ENCODE results near the gene TMEM221.

TMEM221 gene

DNA sequence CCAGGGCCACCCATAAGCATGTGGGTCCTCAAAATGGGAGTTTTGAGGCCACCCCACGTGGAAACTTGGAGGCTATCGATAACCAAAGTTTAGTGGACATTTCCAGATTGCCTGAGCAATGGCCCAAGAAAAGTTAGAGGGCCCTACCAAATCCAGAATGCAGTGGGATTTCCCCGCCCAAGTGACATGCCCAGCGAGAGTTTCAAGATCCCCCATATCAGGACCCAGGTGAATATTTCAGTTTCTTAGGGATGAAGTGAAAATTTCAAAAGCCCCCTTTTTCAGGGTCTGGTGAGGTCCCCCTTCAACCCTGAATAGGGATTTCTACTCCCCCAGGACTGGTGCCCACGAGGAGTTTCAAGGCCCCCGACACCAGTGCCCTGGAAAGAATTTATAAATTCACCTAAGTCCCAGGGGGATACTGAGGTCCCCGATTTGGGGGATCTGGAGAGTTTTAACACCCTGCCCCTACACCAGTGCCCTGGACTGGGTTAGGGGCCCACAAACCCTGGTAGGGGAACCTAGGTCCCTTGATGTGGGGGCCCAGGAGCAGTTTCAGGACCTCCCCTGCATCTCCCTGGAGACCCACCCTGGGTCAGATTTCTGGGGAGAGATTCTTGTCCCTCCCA, 43.7 kb downstream of the TMEM221 start:
- H3K4me2 ChIP-seq (ENCODE audit: low read depth, low read length, poor library complexity, severe bottlenecking): peak overlapping the region; percentile 86
- no peaks in the 10 kb centered on the region for H3K9me2 ChIP-seq (replicated peaks; ENCODE audit: low read depth, low read length)
- H3F3A ChIP-seq (ENCODE audit: low read depth): no peaks in the 10 kb centered on the region
- H4K20me1 ChIP-seq (ENCODE audit: insufficient read depth, low read length, poor library complexity, severe bottlenecking): peaks cover 22% of the 10 kb centered on the region
- peaks cover 6% of the 10 kb centered on the region; the same call in 1 of the 2 replicates for H3K36me3 ChIP-seq (ENCODE audit: insufficient read depth, low read length)
- peak overlapping the region; percentile 75 for H3K4me3 ChIP-seq (ENCODE audit: low read length, poor library complexity, severe bottlenecking)
- peaks cover 23% of the 10 kb centered on the region for H3K4me1 ChIP-seq (ENCODE audit: insufficient read depth, low read length, poor library complexity, severe bottlenecking)
- TF ChIP-seq, protein P1, sequence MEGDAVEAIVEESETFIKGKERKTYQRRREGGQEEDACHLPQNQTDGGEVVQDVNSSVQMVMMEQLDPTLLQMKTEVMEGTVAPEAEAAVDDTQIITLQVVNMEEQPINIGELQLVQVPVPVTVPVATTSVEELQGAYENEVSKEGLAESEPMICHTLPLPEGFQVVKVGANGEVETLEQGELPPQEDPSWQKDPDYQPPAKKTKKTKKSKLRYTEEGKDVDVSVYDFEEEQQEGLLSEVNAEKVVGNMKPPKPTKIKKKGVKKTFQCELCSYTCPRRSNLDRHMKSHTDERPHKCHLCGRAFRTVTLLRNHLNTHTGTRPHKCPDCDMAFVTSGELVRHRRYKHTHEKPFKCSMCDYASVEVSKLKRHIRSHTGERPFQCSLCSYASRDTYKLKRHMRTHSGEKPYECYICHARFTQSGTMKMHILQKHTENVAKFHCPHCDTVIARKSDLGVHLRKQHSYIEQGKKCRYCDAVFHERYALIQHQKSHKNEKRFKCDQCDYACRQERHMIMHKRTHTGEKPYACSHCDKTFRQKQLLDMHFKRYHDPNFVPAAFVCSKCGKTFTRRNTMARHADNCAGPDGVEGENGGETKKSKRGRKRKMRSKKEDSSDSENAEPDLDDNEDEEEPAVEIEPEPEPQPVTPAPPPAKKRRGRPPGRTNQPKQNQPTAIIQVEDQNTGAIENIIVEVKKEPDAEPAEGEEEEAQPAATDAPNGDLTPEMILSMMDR (conservative IDR thresholded peaks at IDR 0.05; ENCODE audit: low read length): no peak
- no peak for TF ChIP-seq EZH2phosphoT487 (IDR thresholded peaks at IDR 0.05; ENCODE audit: borderline replicate concordance)
- H3K9me3 ChIP-seq (ENCODE audit: insufficient read depth, low read depth, low read length): no peaks in the 10 kb centered on the region
- H3K9ac ChIP-seq (ENCODE audit: low read depth, low read length, poor library complexity, severe bottlenecking): peak overlapping the region; percentile 82
- H2AFZ ChIP-seq (ENCODE audit: low read length): no peak overlapping the region
- no peaks in the 10 kb centered on the region for H3K27me3 ChIP-seq (ENCODE audit: insufficient read depth, low read length, poor library complexity, severe bottlenecking)
- peaks cover 59% of the 10 kb centered on the region for H3K79me2 ChIP-seq (ENCODE audit: insufficient read depth, low read length)

DNA sequence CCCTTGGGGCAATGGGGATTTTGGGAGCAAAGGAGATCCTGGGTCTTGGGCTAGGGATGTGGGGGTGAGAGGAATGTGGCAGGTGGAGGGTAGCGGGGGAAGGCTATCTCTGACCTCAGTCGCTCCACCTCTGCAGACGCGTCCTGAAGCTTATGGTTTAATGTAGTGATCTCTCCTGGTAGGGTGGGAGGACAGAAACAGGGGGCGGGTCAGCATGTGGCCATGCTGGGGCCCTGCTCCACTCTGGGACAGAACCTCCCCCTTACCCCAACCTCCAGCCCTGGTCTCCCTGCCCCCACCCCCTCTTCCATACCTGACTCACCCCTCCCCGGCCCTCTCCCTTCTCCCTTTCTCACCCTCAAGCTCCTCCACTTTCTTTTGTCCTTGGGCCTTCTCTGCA, 44.5 kb downstream of the TMEM221 start:
- no peaks in the 10 kb centered on the region for H3K27me3 ChIP-seq (ENCODE audit: insufficient read depth, low read length, poor library complexity, severe bottlenecking)
- TF ChIP-seq, protein P1 (conservative IDR thresholded peaks at IDR 0.05; ENCODE audit: low read length): no peak
- TF ChIP-seq EZH2phosphoT487 (IDR thresholded peaks at IDR 0.05; ENCODE audit: borderline replicate concordance): no peak
- H3K36me3 ChIP-seq (ENCODE audit: insufficient read depth, low read length): peaks cover 6% of the 10 kb centered on the region; the same call in 1 of the 2 replicates
- no peaks in the 10 kb centered on the region for H3K9me2 ChIP-seq (replicated peaks; ENCODE audit: low read depth, low read length)
- H3K4me1 ChIP-seq (ENCODE audit: insufficient read depth, low read length, poor library complexity, severe bottlenecking): peaks cover 23% of the 10 kb centered on the region
- H3K79me2 ChIP-seq (ENCODE audit: insufficient read depth, low read length): peaks cover 54% of the 10 kb centered on the region
- H3F3A ChIP-seq (ENCODE audit: low read depth): no peaks in the 10 kb centered on the region
- H3K4me2 ChIP-seq (ENCODE audit: low read depth, low read length, poor library complexity, severe bottlenecking): peak overlapping the region; percentile 86
- H4K20me1 ChIP-seq (ENCODE audit: insufficient read depth, low read length, poor library complexity, severe bottlenecking): peaks cover 22% of the 10 kb centered on the region
- H3K4me3 ChIP-seq (ENCODE audit: low read length, poor library complexity, severe bottlenecking): peak overlapping the region; percentile 75
- H2AFZ ChIP-seq (ENCODE audit: low read length): no peak overlapping the region
- no peaks in the 10 kb centered on the region for H3K9me3 ChIP-seq (ENCODE audit: insufficient read depth, low read depth, low read length)
- peak overlapping the region; percentile 82 for H3K9ac ChIP-seq (ENCODE audit: low read depth, low read length, poor library complexity, severe bottlenecking)

DNA sequence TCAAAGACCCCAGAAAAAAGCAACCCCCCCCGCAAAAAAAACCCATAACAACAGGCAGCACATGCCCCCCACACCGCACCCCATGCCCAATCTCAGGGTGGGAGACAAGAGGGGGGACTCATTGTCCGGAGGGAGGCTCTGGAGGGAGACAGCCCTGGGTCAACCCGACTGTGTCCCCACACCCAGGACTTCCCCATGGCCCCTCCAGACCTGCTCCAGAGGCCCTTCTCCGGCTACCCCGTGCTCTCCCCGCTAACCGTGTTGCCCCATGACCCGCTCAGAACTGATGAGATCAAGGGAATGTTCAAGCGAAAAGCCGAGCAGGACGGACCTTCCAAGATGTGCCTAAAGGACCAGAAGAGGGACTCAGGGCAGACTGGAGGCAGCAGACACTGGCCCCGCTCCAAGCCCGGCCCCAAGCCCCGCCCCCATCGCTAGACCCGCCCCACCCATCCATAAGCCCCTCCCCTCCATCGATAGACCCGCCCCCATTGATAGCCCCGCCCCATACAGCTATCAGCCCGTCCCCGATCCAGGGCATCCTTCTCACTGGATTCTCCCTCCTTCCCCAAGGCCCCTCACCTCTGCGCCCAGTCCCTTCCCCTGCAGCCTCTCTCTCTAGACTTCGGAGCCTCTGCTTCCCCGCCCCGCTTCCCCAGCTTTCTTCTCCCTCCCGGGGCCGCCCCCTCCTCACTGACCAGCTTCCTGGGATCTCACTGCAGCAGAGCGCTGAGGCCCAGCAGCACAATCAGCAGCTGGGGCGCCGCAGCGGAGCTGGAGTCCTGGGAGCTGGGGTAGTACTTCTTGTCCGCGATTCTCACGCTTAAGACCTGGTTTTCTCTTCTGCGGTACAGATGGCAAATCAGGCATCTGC, 45.2 kb downstream of the TMEM221 start:
- Histone ChIP-seq H3K4me1 (ENCODE audit: insufficient read depth, low read length, poor library complexity, severe bottlenecking) (peaks cover 23% of the 10 kb centered on the region), H3K4me3 (ENCODE audit: low read length, poor library complexity, severe bottlenecking) (peak overlapping the region; percentile 75), H3K79me2 (ENCODE audit: insufficient read depth, low read length) (peaks cover 54% of the 10 kb centered on the region)

More for the DNA sequence above, 45.2 kb downstream of the TMEM221 start:
- H3K9me3 ChIP-seq (ENCODE audit: insufficient read depth, low read depth, low read length): no peaks in the 10 kb centered on the region
- H3K9me2 ChIP-seq (replicated peaks; ENCODE audit: low read depth, low read length): no peaks in the 10 kb centered on the region
- peaks cover 6% of the 10 kb centered on the region; the same call in 1 of the 2 replicates for H3K36me3 ChIP-seq (ENCODE audit: insufficient read depth, low read length)
- TF ChIP-seq, protein P1 (conservative IDR thresholded peaks at IDR 0.05; ENCODE audit: low read length): no peak
- no peak overlapping the region for H2AFZ ChIP-seq (ENCODE audit: low read length)
- H3K4me2 ChIP-seq (ENCODE audit: low read depth, low read length, poor library complexity, severe bottlenecking): peak overlapping the region; percentile 86
- peak overlapping the region; percentile 82 for H3K9ac ChIP-seq (ENCODE audit: low read depth, low read length, poor library complexity, severe bottlenecking)
- H4K20me1 ChIP-seq (ENCODE audit: insufficient read depth, low read length, poor library complexity, severe bottlenecking): peaks cover 22% of the 10 kb centered on the region
- no peaks in the 10 kb centered on the region for H3F3A ChIP-seq (ENCODE audit: low read depth)
- no peaks in the 10 kb centered on the region for H3K27me3 ChIP-seq (ENCODE audit: insufficient read depth, low read length, poor library complexity, severe bottlenecking)
